ENCODE measurements around the gene C17orf75.
"Not testable (repeated sequence)": the region's sequence is repeated elsewhere in the genome, so short reads cannot be mapped to it uniquely, and the experiment has no call there.

C17orf75 gene

GRCh38 chr17:32341857-32342602, at the start of gene C17orf75:
Gene C17orf75, minus strand, starts transcription at chr17:32342173. Its CDS starts 34 bp downstream, at chr17:32342139.
- DNase-seq (ENCODE audit: low spot score) = peak; percentile 82

GRCh38 chr17:32388613-32389459, 46.9 kb upstream of the C17orf75 start:
- no peak for DNase-seq (ENCODE audit: low spot score)

GRCh38 chr17:32388128-32388527, 46.2 kb upstream of the C17orf75 start:
- DNase-seq (ENCODE audit: low spot score) = not testable (repeated sequence)

- no peak for DNase-seq (ENCODE audit: low spot score)
Observed at GRCh38 chr17:32386844-32387243, 44.9 kb upstream of the C17orf75 start.

- no peak for DNase-seq (ENCODE audit: low spot score)
Observed at GRCh38 chr17:32385971-32386370, 44.0 kb upstream of the C17orf75 start.

- DNase-seq (ENCODE audit: low spot score) = no peak
Observed at GRCh38 chr17:32385121-32385520, 43.1 kb upstream of the C17orf75 start.

GRCh38 chr17:32383926-32384434, 42.0 kb upstream of the C17orf75 start:
- no peak for DNase-seq (ENCODE audit: low spot score)

- DNase-seq (ENCODE audit: low spot score) = no peak
Observed at GRCh38 chr17:32382526-32383223, 40.7 kb upstream of the C17orf75 start.

- no peak for DNase-seq (ENCODE audit: low spot score)
Observed at GRCh38 chr17:32370426-32370825, 28.5 kb upstream of the C17orf75 start.

GRCh38 chr17:32361270-32361669, 19.3 kb upstream of the C17orf75 start:
- no peak for DNase-seq (ENCODE audit: low spot score)

- DNase-seq (ENCODE audit: low spot score) = no peak
Observed at GRCh38 chr17:32357615-32358014, 15.6 kb upstream of the C17orf75 start.

- no peak for DNase-seq (ENCODE audit: low spot score)
Observed at GRCh38 chr17:32356750-32357149, 14.8 kb upstream of the C17orf75 start.

GRCh38 chr17:32356378-32356743, 14.4 kb upstream of the C17orf75 start:
- no peak for DNase-seq (ENCODE audit: low spot score)

GRCh38 chr17:32355649-32356377, 13.8 kb upstream of the C17orf75 start:
- DNase-seq (ENCODE audit: low spot score) = no peak

- not testable (repeated sequence) for DNase-seq (ENCODE audit: low spot score)
Observed at GRCh38 chr17:32352734-32353133, 10.8 kb upstream of the C17orf75 start.

GRCh38 chr17:32350666-32351418, 8.9 kb upstream of the C17orf75 start:
- peak; percentile 33 for DNase-seq (ENCODE audit: low spot score)

- DNase-seq (ENCODE audit: low spot score) = peak; percentile 93
Observed at GRCh38 chr17:32349854-32350665, 8.1 kb upstream of the C17orf75 start, which contains the start of gene ZNF207. Gene ZNF207, plus strand, starts transcription at chr17:32350157. Its CDS starts 129 bp downstream, at chr17:32350286.

- DNase-seq (ENCODE audit: low spot score) = no peak
Observed at GRCh38 chr17:32349503-32349853, 7.5 kb upstream of the C17orf75 start.

GRCh38 chr17:32348483-32348800, 6.5 kb upstream of the C17orf75 start:
- DNase-seq (ENCODE audit: low spot score) = no peak

- no peak for DNase-seq (ENCODE audit: low spot score)
Observed at GRCh38 chr17:32345951-32346600, 4.1 kb upstream of the C17orf75 start.
